Measurements from ENCODE around the gene TRIM23.

Gene TRIM23

GRCh38 chr5:65588694-65589093 is 35.4 kb downstream of the TRIM23 start:
- no peak overlapping the region for H3K4me3 ChIP-seq (ENCODE audit: low read depth, low read length)
- no peaks in the 10 kb centered on the region for H3K27me3 ChIP-seq (ENCODE audit: insufficient read depth, low read depth, severe bottlenecking)
- H3K27ac ChIP-seq, result no peak overlapping the region
- peaks cover 59% of the 10 kb centered on the region for H3K36me3 ChIP-seq
- TF ChIP-seq CTCF (IDR thresholded peaks at IDR 0.05; ENCODE audit: low read depth, low read length), result no peak
- DNase-seq, result no peak
- H3K9me3 ChIP-seq (ENCODE audit: severe bottlenecking), result no peaks in the 10 kb centered on the region

GRCh38 chr5:65577141-65577540 is 47.0 kb downstream of the TRIM23 start:
- no peak for DNase-seq
- Histone ChIP-seq H3K9me3 (ENCODE audit: severe bottlenecking) (no peaks in the 10 kb centered on the region), H3K4me3 (ENCODE audit: low read depth, low read length) (no peak overlapping the region), H3K27ac (no peak overlapping the region), H3K36me3 (peaks cover 52% of the 10 kb centered on the region), H3K27me3 (ENCODE audit: insufficient read depth, low read depth, severe bottlenecking) (no peaks in the 10 kb centered on the region)
- TF ChIP-seq CTCF (IDR thresholded peaks at IDR 0.05; ENCODE audit: low read depth, low read length), result no peak

GRCh38 chr5:65570598-65571226 is 53.4 kb downstream of the TRIM23 start:
- DNase-seq, result no peak
- Histone ChIP-seq H3K36me3 (peaks cover 49% of the 10 kb centered on the region), H3K4me3 (ENCODE audit: low read depth, low read length) (no peak overlapping the region), H3K27ac (no peak overlapping the region), H3K9me3 (ENCODE audit: severe bottlenecking) (no peaks in the 10 kb centered on the region), H3K27me3 (ENCODE audit: insufficient read depth, low read depth, severe bottlenecking) (no peaks in the 10 kb centered on the region)
- no peak for TF ChIP-seq CTCF (IDR thresholded peaks at IDR 0.05; ENCODE audit: low read depth, low read length)

GRCh38 chr5:65566505-65566904 is 57.6 kb downstream of the TRIM23 start:
- Histone ChIP-seq H3K4me3 (ENCODE audit: low read depth, low read length) (no peak overlapping the region), H3K27me3 (ENCODE audit: insufficient read depth, low read depth, severe bottlenecking) (no peaks in the 10 kb centered on the region), H3K36me3 (peaks cover 29% of the 10 kb centered on the region), H3K9me3 (ENCODE audit: severe bottlenecking) (no peaks in the 10 kb centered on the region), H3K27ac (no peak overlapping the region)
- no peak for DNase-seq
- TF ChIP-seq CTCF (IDR thresholded peaks at IDR 0.05; ENCODE audit: low read depth, low read length), result no peak

- peak overlapping the region; percentile 96 for H3K27ac ChIP-seq
- peak overlapping the region; percentile 64 for H3K4me3 ChIP-seq (ENCODE audit: low read depth, low read length)
- no peak for DNase-seq
- no peak for TF ChIP-seq CTCF (IDR thresholded peaks at IDR 0.05; ENCODE audit: low read depth, low read length)
- peaks cover 24% of the 10 kb centered on the region for H3K36me3 ChIP-seq
- no peaks in the 10 kb centered on the region for H3K27me3 ChIP-seq (ENCODE audit: insufficient read depth, low read depth, severe bottlenecking)
- H3K9me3 ChIP-seq (ENCODE audit: severe bottlenecking), result no peaks in the 10 kb centered on the region
Observed at GRCh38 chr5:65563777-65564176, 60.4 kb downstream of the TRIM23 start.
